ENCODE results near the gene ZNF664.

GRCh38 chr12:124002654-124003053, 29.6 kb downstream of the ZNF664 start:
- TF ChIP-seq POLR2A (IDR thresholded peaks at IDR 0.05) (no peak), CTCF (IDR thresholded peaks at IDR 0.05) (no peak)
